Stimulated activated CD4-positive, alpha-beta T cell treated with anti-CD3 and anti-CD28 coated beads, Interleukin-4, amount 100 ng/mL, for 1 hour (primary cell): ENCODE measurements around the gene KLHDC2.
"Not testable (repeated sequence)": the region's sequence is repeated elsewhere in the genome, so short reads cannot be mapped to it uniquely, and the experiment has no call there.

Experiments used
- DNase-seq: peaks from one replicate; pipeline ENCODE4 v3.0.0-alpha.2; 2020

The KLHDC2 gene

DNA sequence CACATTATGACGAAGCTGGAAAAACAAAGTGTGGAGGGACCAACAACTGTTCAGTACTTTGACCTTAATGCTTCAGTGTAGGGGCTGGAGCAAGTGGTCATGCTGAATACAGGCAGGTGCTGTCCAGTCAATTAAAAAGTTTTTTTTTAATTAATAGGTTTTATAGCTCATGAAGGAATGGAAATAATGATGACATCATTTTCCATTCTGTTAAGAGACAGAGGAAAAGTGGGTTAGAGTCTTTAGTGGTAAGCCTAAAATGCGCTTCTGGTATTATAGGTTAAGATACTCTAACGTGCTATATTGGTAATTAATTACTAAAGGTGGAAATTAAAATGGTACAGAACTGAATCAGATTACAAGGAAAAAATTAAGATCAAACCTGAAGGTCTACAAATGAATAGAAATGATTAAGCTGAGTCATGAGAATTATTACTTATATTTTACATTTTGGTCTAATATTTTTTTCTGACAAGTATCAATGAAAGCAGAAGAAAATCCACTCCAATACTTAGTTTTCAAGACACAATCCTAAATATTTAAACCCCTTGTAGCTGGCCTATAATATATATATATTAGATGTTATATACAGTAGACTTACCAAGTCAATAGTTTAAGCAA, 15.6 kb downstream of the KLHDC2 start:
- no peak for DNase-seq

DNA sequence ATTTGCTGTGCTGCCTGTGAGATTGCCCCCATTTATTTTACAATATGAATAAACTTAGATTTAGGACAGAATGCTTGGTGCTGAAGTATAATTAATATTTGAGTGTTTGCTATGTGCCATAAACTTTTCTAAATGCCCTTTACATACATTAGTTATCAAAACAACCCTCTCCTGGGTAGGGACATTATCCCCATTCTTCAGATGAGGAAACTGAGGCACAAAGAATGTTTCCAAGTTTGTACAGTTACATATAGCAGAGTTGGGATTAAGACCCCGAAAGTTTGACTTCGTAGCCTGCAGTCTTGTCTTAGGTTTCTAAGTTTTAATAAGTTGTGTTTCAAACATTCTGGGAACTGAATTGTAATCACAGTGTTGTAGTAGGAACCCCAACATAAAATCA, 18.4 kb downstream of the KLHDC2 start:
- DNase-seq: no peak

DNA sequence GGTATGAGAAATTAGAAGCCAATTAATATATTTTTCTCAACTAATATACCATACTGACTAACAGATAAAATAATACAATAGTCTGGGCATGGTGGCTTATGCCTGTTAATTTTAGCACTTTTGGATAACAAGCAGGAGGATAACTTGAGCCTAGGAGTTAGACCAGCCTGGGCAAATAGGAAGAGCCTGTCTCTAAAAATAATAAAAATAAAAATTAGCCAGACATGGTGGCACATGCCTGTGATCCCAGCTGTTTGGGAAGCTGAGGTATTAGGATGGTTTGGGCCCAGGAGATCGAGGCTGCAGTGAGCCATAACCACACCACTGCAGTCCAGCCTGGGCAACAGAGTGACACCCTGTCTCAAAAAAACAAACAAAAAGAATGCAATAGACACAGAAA, 24.7 kb downstream of the KLHDC2 start:
- DNase-seq: no peak

DNA sequence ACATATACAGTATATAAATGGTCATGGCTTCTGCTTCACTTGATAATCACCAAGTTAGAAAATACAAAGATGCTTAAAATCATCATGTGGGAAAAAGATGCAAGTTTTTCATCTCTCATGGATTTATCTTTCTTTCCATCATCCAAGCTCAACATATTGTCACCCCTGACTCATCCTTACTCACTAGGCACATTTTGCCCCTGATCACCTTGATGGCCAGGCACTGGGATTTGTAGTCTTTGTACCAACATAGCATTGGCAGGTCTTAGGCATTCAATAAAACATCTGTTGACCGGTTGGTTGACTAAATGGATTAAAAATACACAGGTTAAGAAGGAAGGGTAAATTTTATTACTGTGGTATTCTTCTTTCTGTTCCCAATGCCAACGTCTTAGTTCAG, 28.1 kb downstream of the KLHDC2 start:
- DNase-seq: no peak

DNA sequence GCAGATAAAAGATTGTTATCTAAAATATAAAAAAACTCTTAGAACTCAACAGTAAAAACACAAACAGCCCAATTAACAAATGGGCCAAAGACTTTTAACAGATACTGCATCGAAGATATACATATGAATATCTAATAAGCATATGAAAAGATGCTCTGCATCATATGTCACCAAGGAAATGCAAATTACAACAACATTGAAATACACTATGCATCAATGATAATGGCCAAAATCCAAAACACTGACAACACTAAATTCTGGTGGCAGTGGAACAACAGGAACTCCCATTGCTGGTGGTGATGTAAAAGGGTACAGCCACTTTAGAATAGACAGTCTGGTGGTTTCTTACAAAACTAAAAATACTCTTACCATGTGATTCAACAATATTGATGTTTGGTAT, 40.8 kb downstream of the KLHDC2 start:
- no peak for DNase-seq

DNA sequence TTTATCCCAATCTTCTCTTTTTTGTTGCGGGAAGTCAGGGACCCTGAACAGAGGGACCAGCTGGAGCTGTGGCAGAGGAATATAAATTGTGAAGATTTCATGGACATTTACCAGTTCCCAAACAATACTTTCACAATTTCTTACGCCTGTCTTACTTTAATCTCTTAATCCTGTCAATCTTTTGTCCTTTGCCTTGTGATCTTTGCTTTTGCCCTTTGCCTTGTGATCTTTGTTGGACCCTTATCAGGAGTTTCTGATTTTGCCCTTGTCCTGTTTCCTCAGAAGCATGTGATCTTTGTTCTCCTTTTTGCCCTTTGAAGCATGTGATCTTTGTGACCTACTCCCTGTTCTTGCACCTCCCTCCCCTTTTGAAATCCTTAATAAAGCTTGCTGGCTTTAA, 48.2 kb downstream of the KLHDC2 start:
- DNase-seq: not testable (repeated sequence)

DNA sequence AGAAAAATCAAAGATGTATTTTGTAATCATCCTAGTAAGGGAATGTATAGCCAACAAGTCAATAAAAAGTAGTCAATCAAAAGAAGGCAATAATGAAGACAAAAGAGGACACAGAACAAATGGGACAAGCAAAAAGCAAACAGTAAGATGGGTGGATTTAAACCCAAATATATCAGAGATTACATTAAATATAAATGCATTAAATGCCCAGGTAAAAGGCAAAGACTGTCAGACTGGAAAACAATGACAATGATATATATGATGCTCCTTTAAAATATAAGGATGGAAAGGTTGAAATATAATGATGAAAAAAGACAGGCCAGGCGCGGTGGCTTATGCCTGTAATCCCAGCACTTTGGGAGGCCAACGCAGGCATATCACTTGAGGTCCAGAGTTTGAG, 48.9 kb downstream of the KLHDC2 start:
- DNase-seq: no peak

DNA sequence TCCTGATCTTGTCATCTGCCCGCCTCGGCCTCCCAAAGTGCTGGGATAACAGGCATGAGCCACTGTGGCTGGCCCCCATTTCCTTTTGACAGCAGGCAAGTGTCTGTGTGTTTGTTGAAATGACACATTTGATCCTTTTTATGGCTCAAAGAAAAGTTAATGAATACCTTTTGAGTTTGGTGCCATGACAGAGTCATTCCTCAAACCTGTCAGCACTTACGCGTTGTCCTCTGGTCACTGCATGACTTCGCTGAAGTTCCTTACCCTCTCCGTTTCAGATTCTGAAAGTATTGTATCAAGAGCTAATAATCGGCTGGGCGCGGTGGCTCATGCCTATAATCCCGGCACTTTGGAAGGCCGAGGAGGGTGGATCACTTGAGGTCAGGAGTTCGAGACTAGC, 52.2 kb downstream of the KLHDC2 start:
- no peak for DNase-seq

DNA sequence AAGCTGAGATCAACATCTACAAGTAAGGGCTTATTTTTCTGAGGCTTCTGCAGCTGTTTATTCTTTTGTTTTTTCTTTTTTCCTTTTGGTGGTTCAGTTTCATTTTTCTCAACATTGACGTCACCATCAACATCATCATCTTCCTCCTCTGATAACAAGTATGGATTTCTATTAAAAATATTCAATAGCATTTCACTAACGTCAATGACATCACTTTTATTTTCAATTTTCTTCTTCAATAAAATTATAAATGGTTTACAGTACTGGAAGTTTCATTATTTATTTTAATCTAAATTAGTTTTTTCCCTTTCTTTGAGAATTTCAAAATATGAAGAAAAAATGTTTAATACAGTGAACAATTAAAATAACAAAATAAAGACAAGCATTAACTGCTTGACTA, 60.7 kb downstream of the KLHDC2 start:
- DNase-seq: no peak
